ENCODE measurements around the gene GBX2. TPM values are rescaled to one million over a fixed set of nuclear protein-coding genes. Genes with fewer than 3 reads are reported as not detected.
A peak's percentile ranks its signal among the peaks of the same experiment; 100 is the strongest.

The GBX2 gene
- total and polyA plus RNA-seq, 5 donors = not detected

DNA sequence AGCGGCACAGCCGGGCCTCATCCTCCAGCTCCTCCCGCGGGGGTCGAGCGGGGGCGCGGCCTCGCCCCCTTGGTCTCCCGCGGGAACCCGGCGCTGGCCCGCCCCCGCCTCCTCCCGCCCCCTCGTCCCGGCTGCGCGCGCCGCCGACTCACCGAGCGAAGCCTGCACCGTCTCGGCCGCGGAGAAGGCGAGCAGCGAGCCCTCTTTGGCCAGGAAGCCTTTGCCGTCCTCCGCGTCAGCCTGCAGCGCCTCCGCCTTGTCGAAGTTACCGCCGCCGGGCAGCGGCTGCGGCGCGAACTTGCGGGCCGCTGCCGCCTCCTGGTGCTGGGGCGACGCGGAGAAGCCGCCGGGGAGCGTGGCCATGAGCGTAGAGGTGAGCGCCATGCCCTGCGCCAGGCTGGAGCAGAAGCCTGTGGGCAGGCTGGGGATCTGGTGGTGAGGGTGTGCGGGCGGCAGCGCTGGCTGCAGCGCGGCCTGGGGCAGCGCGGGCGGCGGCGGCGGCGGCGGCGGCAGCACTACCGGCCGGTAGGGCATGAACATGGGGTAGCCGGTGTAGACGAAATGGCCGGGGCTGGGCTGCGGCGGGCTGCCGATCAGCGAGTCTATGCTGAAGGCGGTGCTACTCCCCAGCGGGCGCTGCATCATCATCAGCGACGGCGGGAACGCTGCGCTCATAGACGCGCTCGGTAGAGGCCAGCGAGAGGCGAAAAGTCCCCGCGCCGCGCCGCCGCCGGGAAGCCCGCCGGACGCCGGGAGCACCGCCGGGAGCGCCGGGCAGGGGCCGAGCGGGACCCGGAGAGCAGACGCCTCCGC lies 683 bp downstream of the GBX2 start:
- ATAC-seq = no peak
- intact Hi-C loops (cut with DNase I) = no loop called here
- DNase-seq = peak in 1 of 3 donors; percentile 58
- WGBS = 1% methylated on average over 112 of the region's 112 CpGs
- Histone ChIP-seq H3K4me3 (ENCODE audit: low read length) (peak overlapping the region; percentile 18), H3K27me3 (ENCODE audit: control insufficient read depth, insufficient read depth) (no peaks in the 10 kb centered on the region), H3K9me3 (ENCODE audit: control insufficient read depth, low read length) (no peaks in the 10 kb centered on the region), H3K4me1 (ENCODE audit: control insufficient read depth, insufficient read depth, low read length) (no peaks in the 10 kb centered on the region), H3K27ac (ENCODE audit: low read length) (no peak overlapping the region)

DNA sequence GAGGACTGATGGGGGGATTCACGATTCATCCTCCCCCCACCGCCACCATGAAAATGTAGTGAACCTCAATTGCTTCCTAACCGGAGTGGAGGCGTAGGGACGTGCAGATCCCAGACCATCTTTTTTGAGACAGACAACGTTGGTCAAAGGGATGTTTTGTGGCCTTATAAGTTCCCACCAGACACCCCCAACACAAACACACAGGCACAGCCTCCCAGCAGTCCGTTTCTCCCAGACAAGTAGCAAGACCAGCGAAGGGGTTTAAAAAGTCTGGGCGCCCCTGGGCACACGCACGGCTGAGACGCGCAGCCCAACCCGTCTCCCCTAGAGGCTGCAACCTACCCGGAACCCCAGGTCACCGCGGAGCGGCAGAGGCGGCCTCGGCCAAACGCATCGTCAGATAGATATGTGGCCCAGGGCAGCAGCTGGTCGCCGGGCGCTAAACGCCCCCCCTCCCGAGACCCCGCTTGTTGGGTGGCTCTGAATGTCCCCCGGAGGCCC lies 1.3 kb downstream of the GBX2 start:
- ATAC-seq = no peak
- Histone ChIP-seq H3K27ac (ENCODE audit: low read length) (no peak overlapping the region), H3K9me3 (ENCODE audit: control insufficient read depth, low read length) (no peaks in the 10 kb centered on the region), H3K4me3 (ENCODE audit: low read length) (peak overlapping the region; percentile 18), H3K27me3 (ENCODE audit: control insufficient read depth, insufficient read depth) (no peaks in the 10 kb centered on the region), H3K4me1 (ENCODE audit: control insufficient read depth, insufficient read depth, low read length) (no peaks in the 10 kb centered on the region)
- intact Hi-C loops (cut with DNase I) = no loop called here
- WGBS = 3% methylated on average over 29 of the region's 29 CpGs
- peak in 1 of 3 donors; percentile 48 for DNase-seq

DNA sequence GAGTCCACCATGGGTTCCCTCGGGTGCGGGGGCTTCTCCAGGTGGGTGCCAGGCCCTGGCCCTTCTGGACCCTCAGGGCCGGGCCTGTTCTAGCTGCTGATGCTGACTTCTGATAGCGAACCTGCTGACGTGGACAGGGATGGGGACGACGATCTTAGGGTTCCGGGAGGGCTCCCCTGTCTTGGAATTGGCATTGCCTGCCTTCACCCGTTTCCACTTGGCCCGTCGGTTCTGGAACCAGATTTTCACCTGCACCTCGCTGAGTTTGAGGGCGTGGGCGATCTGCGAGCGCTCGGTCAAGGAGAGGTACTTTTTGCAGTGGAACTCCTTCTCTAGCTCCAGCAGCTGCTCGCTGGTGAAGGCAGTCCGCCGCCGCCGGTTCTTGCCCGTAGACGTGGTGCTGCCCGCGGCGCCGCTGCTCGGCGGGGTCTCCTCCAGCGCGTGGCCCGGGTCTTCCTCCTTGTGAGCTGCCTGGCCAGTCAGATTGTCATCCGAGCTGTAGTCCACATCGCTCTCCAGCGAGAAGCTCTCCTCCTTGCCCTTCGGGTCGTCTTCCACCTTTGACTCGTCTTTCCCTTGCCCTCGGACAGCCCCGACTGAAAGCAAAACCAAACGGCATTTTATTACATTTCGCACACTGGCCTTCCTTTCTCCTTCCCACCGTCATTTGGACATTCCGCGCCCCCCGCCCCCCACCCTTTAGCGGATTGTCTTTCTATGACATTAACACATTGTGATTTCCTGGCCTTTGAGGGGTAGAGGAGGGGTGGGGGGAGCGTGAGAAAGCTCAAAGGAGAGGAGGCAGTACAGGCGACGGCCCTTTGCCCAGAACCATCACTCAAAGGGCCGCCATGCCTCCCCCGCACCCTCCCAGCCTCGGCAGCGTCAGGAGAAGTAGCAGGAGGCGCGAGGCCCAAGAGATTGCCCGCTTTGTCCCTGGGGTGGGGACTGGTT lies 2.1 kb downstream of the GBX2 start:
- ATAC-seq = no peak
- intact Hi-C loops (cut with DNase I) = no loop called here
- 8% methylated on average over 58 of the region's 58 CpGs for WGBS

DNA sequence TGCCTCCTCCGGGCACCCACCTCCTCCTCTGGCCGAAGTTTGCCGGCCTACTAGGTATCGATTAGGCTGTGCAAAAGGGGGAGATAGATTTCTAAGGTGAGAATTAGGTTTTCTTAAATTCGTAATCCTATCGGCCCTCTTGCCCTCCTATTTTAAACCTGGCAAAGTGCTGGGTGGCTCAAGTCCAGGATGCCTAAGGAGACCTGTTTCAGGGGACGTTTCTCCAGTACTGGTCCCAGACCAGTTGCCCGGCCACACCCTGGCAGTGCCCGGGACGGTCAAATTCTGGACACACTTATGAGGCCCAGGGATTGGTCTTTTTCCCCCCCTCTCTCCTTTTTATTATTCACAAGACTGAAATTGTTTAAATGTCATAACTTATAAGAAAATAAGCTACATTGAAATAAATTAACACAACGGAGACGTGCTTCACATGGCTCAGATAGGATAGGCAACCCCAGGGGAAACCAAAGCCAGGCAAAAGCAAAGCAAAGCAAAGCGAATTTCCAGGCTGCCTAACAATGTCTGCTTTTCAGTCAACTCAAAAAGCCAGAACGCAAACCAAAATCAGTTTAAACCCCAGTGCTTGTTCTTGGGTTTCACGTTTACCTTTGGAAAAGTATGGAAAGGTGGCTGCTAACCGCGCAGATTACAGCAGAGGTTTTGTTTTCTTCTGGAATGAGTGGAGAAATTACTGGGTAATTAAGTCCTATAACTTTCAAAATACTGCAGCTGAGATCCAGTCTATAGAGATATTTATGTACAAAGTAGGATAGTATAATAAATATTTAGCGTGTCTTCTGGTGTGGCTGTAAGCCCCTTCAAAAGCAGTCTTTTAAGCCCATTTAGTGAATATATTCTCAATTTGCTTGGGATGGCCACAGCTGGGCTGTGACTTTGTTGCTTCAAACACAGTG lies 3.0 kb downstream of the GBX2 start:
- DNase-seq (peak in 1 of 3 donors; percentile 5), ATAC-seq (no peak)
- peak overlapping the region; percentile 12 for H3K4me3 ChIP-seq (ENCODE audit: low read length)
- H3K27ac ChIP-seq (ENCODE audit: low read length) = no peak overlapping the region
- intact Hi-C loops (cut with DNase I) = no loop called here
- H3K9me3 ChIP-seq (ENCODE audit: control insufficient read depth, low read length) = no peaks in the 10 kb centered on the region
- no peaks in the 10 kb centered on the region for H3K27me3 ChIP-seq (ENCODE audit: control insufficient read depth, insufficient read depth)
- no peaks in the 10 kb centered on the region for H3K4me1 ChIP-seq (ENCODE audit: control insufficient read depth, insufficient read depth, low read length)
- WGBS = 26% methylated on average over 18 of the region's 18 CpGs

More for the DNA sequence above, 2.1 kb downstream of the GBX2 start:
- peak overlapping the region; percentile 11 for H3K4me3 ChIP-seq (ENCODE audit: low read length)
- H3K27me3 ChIP-seq (ENCODE audit: control insufficient read depth, insufficient read depth) = no peaks in the 10 kb centered on the region
- H3K27ac ChIP-seq (ENCODE audit: low read length) = no peak overlapping the region
- DNase-seq = peak in 1 of 3 donors; percentile 55
- H3K4me1 ChIP-seq (ENCODE audit: control insufficient read depth, insufficient read depth, low read length) = no peaks in the 10 kb centered on the region
- H3K9me3 ChIP-seq (ENCODE audit: control insufficient read depth, low read length) = no peaks in the 10 kb centered on the region

- WGBS = under 1% methylated on average over 65 of the region's 67 CpGs
- peak in 1 of 2 donors; percentile 25 for ATAC-seq
Observed at GRCh38 chr2:236164201-236164924, 3.8 kb downstream of the GBX2 start.

GRCh38 chr2:236163471-236164200 lies 4.5 kb downstream of the GBX2 start:
- Histone ChIP-seq H3K27me3 (ENCODE audit: control insufficient read depth, insufficient read depth) (no peaks in the 10 kb centered on the region), H3K4me3 (ENCODE audit: low read length) (peak overlapping the region; percentile 15), H3K4me1 (ENCODE audit: control insufficient read depth, insufficient read depth, low read length) (no peaks in the 10 kb centered on the region), H3K27ac (ENCODE audit: low read length) (no peak overlapping the region), H3K9me3 (ENCODE audit: control insufficient read depth, low read length) (no peaks in the 10 kb centered on the region)
- DNase-seq (peak in 1 of 3 donors; percentile 43), ATAC-seq (peak in 1 of 2 donors; percentile 10)
- intact Hi-C loops (cut with DNase I) = no loop called here
- WGBS = 4% methylated on average over 59 of the region's 59 CpGs

More at GRCh38 chr2:236164201-236164924, 3.8 kb downstream of the GBX2 start:
- no peaks in the 10 kb centered on the region for H3K27me3 ChIP-seq (ENCODE audit: control insufficient read depth, insufficient read depth)
- peak in 1 of 3 donors; percentile 52 for DNase-seq
- H3K4me3 ChIP-seq (ENCODE audit: low read length) = peak overlapping the region; percentile 15
- H3K9me3 ChIP-seq (ENCODE audit: control insufficient read depth, low read length) = no peaks in the 10 kb centered on the region
- intact Hi-C loops (cut with DNase I) = no loop called here
- H3K4me1 ChIP-seq (ENCODE audit: control insufficient read depth, insufficient read depth, low read length) = no peaks in the 10 kb centered on the region
- H3K27ac ChIP-seq (ENCODE audit: low read length) = no peak overlapping the region

- H3K4me1 ChIP-seq (ENCODE audit: control insufficient read depth, insufficient read depth, low read length) = no peaks in the 10 kb centered on the region
- intact Hi-C loops (cut with DNase I) = no loop called here
- ATAC-seq (no peak), DNase-seq (peak in 1 of 3 donors; percentile 46)
- no peaks in the 10 kb centered on the region for H3K27me3 ChIP-seq (ENCODE audit: control insufficient read depth, insufficient read depth)
- H3K4me3 ChIP-seq (ENCODE audit: low read length) = no peak overlapping the region
- H3K27ac ChIP-seq (ENCODE audit: low read length) = no peak overlapping the region
- H3K9me3 ChIP-seq (ENCODE audit: control insufficient read depth, low read length) = no peaks in the 10 kb centered on the region
- 21% methylated on average over 33 of the region's 33 CpGs for WGBS
Observed at GRCh38 chr2:236162882-236163470, 5.2 kb downstream of the GBX2 start.

DNA sequence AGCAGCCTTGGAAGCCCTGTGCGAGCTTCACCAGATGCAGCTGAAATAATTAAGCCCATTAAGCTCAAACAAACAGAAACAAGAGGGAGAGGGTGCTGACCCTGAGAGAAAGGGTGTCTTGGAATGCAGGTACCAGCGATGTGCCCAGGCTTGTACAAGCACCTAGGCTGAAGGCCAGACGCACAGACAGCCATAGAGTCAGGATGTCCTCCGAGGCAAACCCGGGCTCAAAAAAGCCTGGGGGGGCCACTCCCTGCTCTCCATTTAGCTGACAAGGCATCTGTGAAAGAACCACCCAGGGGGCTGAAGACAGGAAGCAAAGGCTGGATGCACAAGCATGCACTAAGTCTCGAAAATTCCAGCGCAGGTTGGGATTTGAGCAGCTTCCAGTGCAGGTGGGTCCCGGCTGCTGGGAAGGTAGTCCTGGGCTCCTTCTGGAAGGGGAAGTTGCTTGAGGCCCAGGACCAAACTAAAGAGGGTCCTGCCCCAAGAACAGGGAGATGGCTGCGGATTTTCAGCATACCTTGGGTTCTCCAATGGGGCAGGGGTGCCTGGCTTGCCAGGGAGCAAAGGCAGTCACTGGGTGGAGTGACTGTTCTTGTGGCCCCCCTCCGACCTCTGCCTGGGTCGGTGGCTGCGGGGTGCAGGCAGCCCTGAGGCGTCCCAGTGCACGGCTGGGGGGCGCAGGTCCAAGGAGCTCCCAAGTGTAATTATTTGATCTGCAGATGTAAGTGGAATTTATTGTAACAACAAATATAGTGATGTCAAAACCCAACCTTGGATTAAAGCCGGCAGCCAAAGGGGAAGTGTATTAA lies 5.9 kb downstream of the GBX2 start:
- intact Hi-C loops (cut with DNase I) = no loop called here
- WGBS = 49% methylated on average over 16 of the region's 16 CpGs
- ATAC-seq (no peak), DNase-seq (peak in 1 of 3 donors; percentile 24)
- no peak overlapping the region for H3K4me3 ChIP-seq (ENCODE audit: low read length)
- no peaks in the 10 kb centered on the region for H3K27me3 ChIP-seq (ENCODE audit: control insufficient read depth, insufficient read depth)
- no peaks in the 10 kb centered on the region for H3K9me3 ChIP-seq (ENCODE audit: control insufficient read depth, low read length)
- no peaks in the 10 kb centered on the region for H3K4me1 ChIP-seq (ENCODE audit: control insufficient read depth, insufficient read depth, low read length)
- H3K27ac ChIP-seq (ENCODE audit: low read length) = no peak overlapping the region
